NK-92 (cell line): ENCODE results near the gene SAP130.

Source experiments
- DNase-seq: peaks from one replicate; lab custom pipeline; 2025; ENCODE audit not compliant: unreplicated experiment; lab: John Stamatoyannopoulos, UW

The SAP130 gene

GRCh38 chr2:128027801-128028667 is at the start of gene SAP130:
Gene SAP130, minus strand, starts transcription at chr2:128028059. Its CDS starts 1,767 bp downstream, at chr2:128026292.
- peak; percentile 79 for DNase-seq

GRCh38 chr2:128076461-128077106 is 48.7 kb upstream of the SAP130 start:
- DNase-seq: no peak

- DNase-seq: no peak
These were observed 45.4 kb upstream of the SAP130 start for GRCh38 chr2:128073278-128073677.

- no peak for DNase-seq
These were observed 41.9 kb upstream of the SAP130 start for GRCh38 chr2:128069769-128070168.

- no peak for DNase-seq
These were observed 36.5 kb upstream of the SAP130 start for GRCh38 chr2:128064353-128064752.

- DNase-seq: no peak
These were observed 34.7 kb upstream of the SAP130 start for GRCh38 chr2:128062571-128062970.

GRCh38 chr2:128058114-128058513 is 30.3 kb upstream of the SAP130 start:
- DNase-seq: no peak

GRCh38 chr2:128057334-128057733 is 29.5 kb upstream of the SAP130 start:
- DNase-seq: no peak

- DNase-seq: no peak
These were observed 26.4 kb upstream of the SAP130 start for GRCh38 chr2:128054104-128054885.

GRCh38 chr2:128053331-128053730 is 25.5 kb upstream of the SAP130 start:
- DNase-seq: no peak

GRCh38 chr2:128043041-128043440 is 15.2 kb upstream of the SAP130 start:
- no peak for DNase-seq

- no peak for DNase-seq
These were observed 13.7 kb upstream of the SAP130 start for GRCh38 chr2:128041561-128041960.

GRCh38 chr2:128040166-128040771 is 12.4 kb upstream of the SAP130 start:
- no peak for DNase-seq

- DNase-seq: no peak
These were observed 11.7 kb upstream of the SAP130 start for GRCh38 chr2:128039535-128039934.

GRCh38 chr2:128038411-128038810 is 10.6 kb upstream of the SAP130 start:
- DNase-seq: no peak

GRCh38 chr2:128037649-128038048 is 9.8 kb upstream of the SAP130 start:
- no peak for DNase-seq

- no peak for DNase-seq
These were observed 9.1 kb upstream of the SAP130 start for GRCh38 chr2:128036748-128037607.

- no peak for DNase-seq
These were observed 4.2 kb upstream of the SAP130 start for GRCh38 chr2:128032092-128032491.

- DNase-seq: no peak
These were observed 802 bp upstream of the SAP130 start for GRCh38 chr2:128028668-128029054.

- peak; percentile 90 for DNase-seq
These were observed 520 bp downstream of the SAP130 start for GRCh38 chr2:128027278-128027800.
